ENCODE data around the gene KDSR. TPM values are rescaled to one million over a fixed set of nuclear protein-coding genes. Genes with fewer than 3 reads are reported as not detected.

The KDSR gene, protein sequence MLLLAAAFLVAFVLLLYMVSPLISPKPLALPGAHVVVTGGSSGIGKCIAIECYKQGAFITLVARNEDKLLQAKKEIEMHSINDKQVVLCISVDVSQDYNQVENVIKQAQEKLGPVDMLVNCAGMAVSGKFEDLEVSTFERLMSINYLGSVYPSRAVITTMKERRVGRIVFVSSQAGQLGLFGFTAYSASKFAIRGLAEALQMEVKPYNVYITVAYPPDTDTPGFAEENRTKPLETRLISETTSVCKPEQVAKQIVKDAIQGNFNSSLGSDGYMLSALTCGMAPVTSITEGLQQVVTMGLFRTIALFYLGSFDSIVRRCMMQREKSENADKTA
- total RNA-seq (2021): 449 and 493 TPM in 2 replicates
- Bru-seq, nascent RNA: percentile 100 among the genes with signal in this experiment
- percentile 99 among the genes with signal in this experiment for BruChase-seq, experiment 1, labeled RNA remaining after a 2-hour chase
- percentile 99 among the genes with signal in this experiment for BruChase-seq, experiment 2, labeled RNA remaining after a 6-hour chase
- long read RNA-seq, full-length matches to known transcripts: 296 of 389 reads
- long read RNA-seq, partial matches to known transcripts: 15 of 389 reads
- long read RNA-seq, other reads (novel, unspliced or antisense): 78 of 389 reads

GRCh38 chr18:63367053-63367953 lies at the start of gene KDSR:
TSS of gene KDSR (minus strand) at chr18:63367206. CDS start at chr18:63367118, 88 bp downstream.
- POLR2A ChIA-PET (ENCODE audit: low non-redundant PET): interaction anchor here (0.6 to 0.7 kb wide), 3 partner anchors 283 to 509 kb away, joined by 3 to 9 read pairs (median 3); no protein-coding TSS in a partner anchor
- BruUV-seq (replicated peaks): no TSS peak

GRCh38 chr18:63412953-63413352 lies 45.9 kb upstream of the KDSR start:
- H3K4me1 ChIP-seq (ENCODE audit: insufficient read depth, low read length, poor library complexity, severe bottlenecking): peaks cover 19% of the 10 kb centered on the region
- ChIA-PET POLR2A (ENCODE audit: low non-redundant PET) (no interaction called here), CTCF (no interaction called here)
- intact Hi-C loops (cut with micrococcal nuclease; ENCODE audit: unreplicated experiment): no loop called here
- TF ChIP-seq CTCF (conservative IDR thresholded peaks at IDR 0.05; ENCODE audit: low read depth, low read length) (no peak), EZH2 (IDR thresholded peaks at IDR 0.05; ENCODE audit: borderline replicate concordance, low read depth, low read length, poor library complexity, severe bottlenecking) (no peak)
- no peaks in the 10 kb centered on the region for H3K9me3 ChIP-seq (ENCODE audit: low read depth, low read length, poor library complexity, severe bottlenecking)
- no peak overlapping the region for H3K4me3 ChIP-seq (ENCODE audit: low read depth, low read length, poor library complexity, severe bottlenecking)
- H3K36me3 ChIP-seq (ENCODE audit: insufficient read depth, low read length, poor library complexity, severe bottlenecking): peaks cover 73% of the 10 kb centered on the region
- DNase-seq (ENCODE audit: low spot score): no peak
- no TSS peak for BruUV-seq (replicated peaks)
- no peaks in the 10 kb centered on the region for H3K27me3 ChIP-seq (replicated peaks; ENCODE audit: insufficient read depth, low read depth, low read length, poor library complexity)
- peak overlapping the region; percentile 56 for H3K27ac ChIP-seq (ENCODE audit: low read depth, low read length, poor library complexity, severe bottlenecking)

More at GRCh38 chr18:63367053-63367953, at the start of gene KDSR:
- intact Hi-C loops (cut with micrococcal nuclease; ENCODE audit: unreplicated experiment): no loop called here
- TF ChIP-seq CTCF (conservative IDR thresholded peaks at IDR 0.05; ENCODE audit: low read depth, low read length) (no peak), EZH2 (IDR thresholded peaks at IDR 0.05; ENCODE audit: borderline replicate concordance, low read depth, low read length, poor library complexity, severe bottlenecking) (no peak)
- Histone ChIP-seq H3K4me3 (ENCODE audit: low read depth, low read length, poor library complexity, severe bottlenecking) (peak within 1 kb of the TSS; percentile 96), H3K9me3 (ENCODE audit: low read depth, low read length, poor library complexity, severe bottlenecking) (peaks cover 23% of the 10 kb centered on the region), H3K27ac (ENCODE audit: low read depth, low read length, poor library complexity, severe bottlenecking) (peak within 1 kb of the TSS; percentile 99), H3K27me3 (replicated peaks; ENCODE audit: insufficient read depth, low read depth, low read length, poor library complexity) (no peaks in the 10 kb centered on the region), H3K4me1 (ENCODE audit: insufficient read depth, low read length, poor library complexity, severe bottlenecking) (peaks cover 12% of the 10 kb centered on the region), H3K36me3 (ENCODE audit: insufficient read depth, low read length, poor library complexity, severe bottlenecking) (peaks cover 39% of the 10 kb centered on the region)
- DNase-seq (ENCODE audit: low spot score): peak; percentile 99
- CTCF ChIA-PET: no interaction called here

DNA sequence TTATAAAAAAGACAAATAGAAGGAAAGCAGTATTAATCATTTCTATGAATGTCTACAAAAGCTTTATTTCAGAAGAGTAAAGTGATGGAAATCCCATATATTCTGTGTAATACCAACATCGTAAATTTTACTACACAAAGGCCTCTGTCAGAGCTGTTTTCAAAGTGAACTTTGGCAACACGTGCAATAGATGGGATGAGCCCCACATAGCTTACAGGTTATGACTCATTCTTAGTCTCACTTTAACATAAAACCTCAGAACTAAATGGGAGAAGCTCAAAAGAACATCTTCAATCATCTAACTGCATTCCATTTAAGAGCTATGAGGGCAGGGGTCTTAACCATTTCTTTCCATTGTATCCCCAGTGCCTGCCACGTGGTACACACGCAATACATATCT lies 43.8 kb upstream of the KDSR start:
- H3K4me1 ChIP-seq (ENCODE audit: insufficient read depth, low read length, poor library complexity, severe bottlenecking): peaks cover 19% of the 10 kb centered on the region
- H3K4me3 ChIP-seq (ENCODE audit: low read depth, low read length, poor library complexity, severe bottlenecking): no peak overlapping the region
- ChIA-PET CTCF (no interaction called here), POLR2A (ENCODE audit: low non-redundant PET) (interaction anchor here (0.7 kb wide), 1 partner anchor 46 kb away, joined by 4 read pairs; no protein-coding TSS in a partner anchor)
- peaks cover 75% of the 10 kb centered on the region for H3K36me3 ChIP-seq (ENCODE audit: insufficient read depth, low read length, poor library complexity, severe bottlenecking)
- H3K27ac ChIP-seq (ENCODE audit: low read depth, low read length, poor library complexity, severe bottlenecking): peak overlapping the region; percentile 56
- DNase-seq (ENCODE audit: low spot score): peak; percentile 71
- intact Hi-C loops (cut with micrococcal nuclease; ENCODE audit: unreplicated experiment): no loop called here
- H3K27me3 ChIP-seq (replicated peaks; ENCODE audit: insufficient read depth, low read depth, low read length, poor library complexity): no peaks in the 10 kb centered on the region
- no TSS peak for BruUV-seq (replicated peaks)
- no peak for TF ChIP-seq EZH2 (IDR thresholded peaks at IDR 0.05; ENCODE audit: borderline replicate concordance, low read depth, low read length, poor library complexity, severe bottlenecking)
- TF ChIP-seq CTCF (conservative IDR thresholded peaks at IDR 0.05; ENCODE audit: low read depth, low read length): no peak
- no peaks in the 10 kb centered on the region for H3K9me3 ChIP-seq (ENCODE audit: low read depth, low read length, poor library complexity, severe bottlenecking)
